BE2C (cell line): Measurements from ENCODE around the gene RANBP1. TPM values are rescaled to one million over a fixed set of nuclear protein-coding genes. Genes with fewer than 3 reads are reported as not detected.
"Not testable (repeated sequence)": the region's sequence is repeated elsewhere in the genome, so short reads cannot be mapped to it uniquely, and the experiment has no call there.

Source experiments
- DNase-seq: peaks from one replicate; pipeline ENCODE4 v3.0.0-alpha.2; 2020
- H3K27me3 ChIP-seq: fragments of 250-450 bp; sonication (Bioruptor Pico); 2 replicates; pipeline ENCODE4 v1.5.1; 2020; ENCODE audit warnings: mild to moderate bottlenecking
- H3K36me3 ChIP-seq: fragments of 250-450 bp; sonication (Bioruptor Pico); 2 replicates; pipeline ENCODE4 v1.5.1; 2020; ENCODE audit warnings: mild to moderate bottlenecking
- H3K4me1 ChIP-seq: fragments of 250-450 bp; sonication (Bioruptor Pico); 2 replicates; pipeline ENCODE4 v1.5.1; 2020
- H3K4me3 ChIP-seq: 2 replicates; pipeline ENCODE4 v1.5.1; 2011; ENCODE audit warnings: low read depth, low read length
- H3K9me3 ChIP-seq: fragments of 250-450 bp; sonication (Bioruptor Pico); 2 replicates; pipeline ENCODE4 v1.5.1; 2020
- polyA plus RNA-seq: library from polyadenylated mRNA; unstranded; fragments of >200 nt; gene quantifications from one replicate; pipeline ENCODE4 v1.2.1, GENCODE V29; 2012; ENCODE audit warnings: low read depth, missing spikeins; ENCODE audit not compliant: insufficient read length, insufficient read depth
- TF ChIP-seq, protein P1 (sequence below): IDR thresholded peaks from 2 replicates; pipeline ENCODE4 v1.5.1; 2012; ENCODE audit warnings: mild to moderate bottlenecking, low read depth, low read length

Gene RANBP1
- polyA plus RNA-seq: 518 TPM

DNA sequence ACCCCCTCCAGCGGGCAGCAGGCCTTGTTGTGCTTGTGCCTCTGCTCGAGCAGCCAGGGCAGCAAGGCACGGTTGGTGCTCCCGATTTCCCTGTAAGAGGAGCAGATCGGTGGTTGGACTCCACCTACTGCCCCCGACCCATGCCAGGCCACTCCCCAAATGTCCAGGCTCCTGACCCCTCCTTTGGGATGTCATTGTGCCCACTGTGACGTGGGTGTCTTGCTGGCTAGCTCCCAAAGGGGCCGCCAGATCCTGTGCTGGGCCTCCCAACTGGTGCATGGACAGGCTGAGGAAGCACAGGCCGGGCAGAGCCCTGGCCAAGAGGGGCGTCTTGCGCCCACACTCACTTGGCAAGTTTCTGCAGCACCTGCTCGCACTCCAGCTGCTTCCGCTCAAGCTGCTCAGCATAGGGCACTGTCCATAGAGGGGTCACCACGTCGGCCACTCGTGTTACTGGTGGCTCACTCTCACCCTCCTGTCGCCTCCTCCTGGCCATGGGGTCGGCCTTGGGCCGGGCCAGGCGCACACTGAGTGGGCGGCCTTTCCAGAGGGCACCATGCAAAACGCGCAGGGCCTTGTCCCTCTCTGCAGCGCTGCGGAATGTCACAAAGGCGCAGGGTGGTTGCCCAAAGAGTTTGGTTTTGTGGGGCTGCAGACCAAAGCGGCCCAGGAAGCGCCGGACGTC is at the start of gene RANBP1:
TSS of gene RANBP1 (plus strand) at position 414 of the 685 bp plus-strand sequence. CDS start at position 495, 81 bp downstream.
- Histone ChIP-seq H3K4me1 (peaks cover 5% of the 10 kb centered on the region), H3K9me3 (no peaks in the 10 kb centered on the region), H3K27me3 (no peaks in the 10 kb centered on the region), H3K36me3 (peaks cover 83% of the 10 kb centered on the region), H3K4me3 (peak within 1 kb of the TSS; percentile 95)
- TF ChIP-seq, protein P1, sequence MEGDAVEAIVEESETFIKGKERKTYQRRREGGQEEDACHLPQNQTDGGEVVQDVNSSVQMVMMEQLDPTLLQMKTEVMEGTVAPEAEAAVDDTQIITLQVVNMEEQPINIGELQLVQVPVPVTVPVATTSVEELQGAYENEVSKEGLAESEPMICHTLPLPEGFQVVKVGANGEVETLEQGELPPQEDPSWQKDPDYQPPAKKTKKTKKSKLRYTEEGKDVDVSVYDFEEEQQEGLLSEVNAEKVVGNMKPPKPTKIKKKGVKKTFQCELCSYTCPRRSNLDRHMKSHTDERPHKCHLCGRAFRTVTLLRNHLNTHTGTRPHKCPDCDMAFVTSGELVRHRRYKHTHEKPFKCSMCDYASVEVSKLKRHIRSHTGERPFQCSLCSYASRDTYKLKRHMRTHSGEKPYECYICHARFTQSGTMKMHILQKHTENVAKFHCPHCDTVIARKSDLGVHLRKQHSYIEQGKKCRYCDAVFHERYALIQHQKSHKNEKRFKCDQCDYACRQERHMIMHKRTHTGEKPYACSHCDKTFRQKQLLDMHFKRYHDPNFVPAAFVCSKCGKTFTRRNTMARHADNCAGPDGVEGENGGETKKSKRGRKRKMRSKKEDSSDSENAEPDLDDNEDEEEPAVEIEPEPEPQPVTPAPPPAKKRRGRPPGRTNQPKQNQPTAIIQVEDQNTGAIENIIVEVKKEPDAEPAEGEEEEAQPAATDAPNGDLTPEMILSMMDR: no peak
- DNase-seq: peak; percentile 11

DNA sequence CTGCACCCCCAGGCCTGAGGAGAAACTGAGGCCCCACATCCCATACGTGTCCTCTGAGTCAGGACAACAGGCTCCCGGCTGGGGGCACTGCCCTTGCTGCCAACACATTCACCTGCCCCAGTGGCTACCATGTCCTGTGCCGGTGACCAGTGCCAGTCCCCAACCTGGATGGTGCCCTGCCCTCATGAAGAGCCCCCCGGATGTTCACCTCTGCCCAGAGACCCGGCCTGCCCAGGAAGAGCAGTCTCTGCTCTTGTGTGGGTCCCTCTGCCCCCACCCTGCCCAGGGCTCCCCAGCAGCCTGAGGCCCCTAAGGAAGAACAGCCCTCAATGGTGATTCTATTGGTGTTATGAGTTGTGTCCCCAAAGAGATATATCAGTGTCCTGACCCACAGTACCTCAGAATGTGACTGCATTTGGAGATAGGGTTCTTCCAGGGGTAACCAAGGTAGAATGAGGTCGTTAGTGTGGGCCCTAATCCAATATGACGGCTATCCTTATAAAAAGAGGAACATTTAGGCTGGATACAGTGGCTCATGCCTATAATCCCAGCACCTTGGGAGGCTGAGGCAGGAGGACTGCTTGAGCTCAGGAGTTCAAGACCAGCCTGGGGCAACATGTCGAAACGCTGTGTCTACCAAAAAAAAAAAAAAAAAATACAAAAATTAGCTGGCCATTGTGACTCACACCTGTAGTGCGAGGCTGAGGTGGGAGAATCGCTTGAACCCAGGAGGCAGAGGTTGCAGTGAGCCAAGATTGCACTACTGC is 49.1 kb upstream of the RANBP1 start:
- no peaks in the 10 kb centered on the region for H3K4me1 ChIP-seq
- H3K27me3 ChIP-seq: no peaks in the 10 kb centered on the region
- TF ChIP-seq, protein P1: no peak
- no peaks in the 10 kb centered on the region for H3K9me3 ChIP-seq
- DNase-seq: no peak
- no peak overlapping the region for H3K4me3 ChIP-seq
- H3K36me3 ChIP-seq: no peaks in the 10 kb centered on the region

DNA sequence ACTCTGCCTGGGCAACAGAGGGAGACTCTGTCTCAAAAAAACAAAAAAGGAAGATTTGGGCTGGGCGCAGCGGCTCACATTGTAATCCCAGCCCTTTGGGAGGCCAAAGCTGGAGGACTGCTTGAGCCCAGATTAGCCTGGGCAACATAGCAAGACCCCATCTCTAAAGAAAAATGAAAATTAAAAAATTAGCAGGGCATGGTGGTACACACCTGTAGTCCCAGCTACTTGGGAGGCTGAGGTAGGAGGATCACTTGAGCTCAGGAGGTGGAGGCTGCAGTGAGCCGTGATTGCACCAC is 48.6 kb upstream of the RANBP1 start:
- H3K9me3 ChIP-seq, DNase-seq, H3K36me3 ChIP-seq, H3K4me1 ChIP-seq, H3K4me3 ChIP-seq, H3K27me3 ChIP-seq: not testable (repeated sequence)

DNA sequence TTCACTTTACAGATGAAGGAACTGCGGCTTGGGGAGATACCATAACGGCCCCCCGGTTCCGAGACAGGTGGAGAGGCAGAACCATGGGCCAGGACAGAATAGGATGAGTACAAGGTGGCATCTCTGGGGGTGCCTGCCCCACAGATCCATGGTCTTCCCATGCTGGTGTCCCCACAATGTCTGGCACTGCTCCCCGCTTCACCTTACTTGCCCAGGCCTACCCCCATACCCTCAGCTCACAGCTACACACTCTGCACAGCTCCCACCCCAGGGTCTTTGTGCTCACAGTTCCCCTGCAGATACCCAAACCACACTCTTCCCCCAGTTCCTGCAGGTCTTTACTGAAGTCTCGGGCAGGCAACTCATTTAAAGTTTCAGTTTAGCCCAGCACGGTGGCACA is 47.3 kb upstream of the RANBP1 start:
- TF ChIP-seq, protein P1: no peak
- no peaks in the 10 kb centered on the region for H3K4me1 ChIP-seq

DNA sequence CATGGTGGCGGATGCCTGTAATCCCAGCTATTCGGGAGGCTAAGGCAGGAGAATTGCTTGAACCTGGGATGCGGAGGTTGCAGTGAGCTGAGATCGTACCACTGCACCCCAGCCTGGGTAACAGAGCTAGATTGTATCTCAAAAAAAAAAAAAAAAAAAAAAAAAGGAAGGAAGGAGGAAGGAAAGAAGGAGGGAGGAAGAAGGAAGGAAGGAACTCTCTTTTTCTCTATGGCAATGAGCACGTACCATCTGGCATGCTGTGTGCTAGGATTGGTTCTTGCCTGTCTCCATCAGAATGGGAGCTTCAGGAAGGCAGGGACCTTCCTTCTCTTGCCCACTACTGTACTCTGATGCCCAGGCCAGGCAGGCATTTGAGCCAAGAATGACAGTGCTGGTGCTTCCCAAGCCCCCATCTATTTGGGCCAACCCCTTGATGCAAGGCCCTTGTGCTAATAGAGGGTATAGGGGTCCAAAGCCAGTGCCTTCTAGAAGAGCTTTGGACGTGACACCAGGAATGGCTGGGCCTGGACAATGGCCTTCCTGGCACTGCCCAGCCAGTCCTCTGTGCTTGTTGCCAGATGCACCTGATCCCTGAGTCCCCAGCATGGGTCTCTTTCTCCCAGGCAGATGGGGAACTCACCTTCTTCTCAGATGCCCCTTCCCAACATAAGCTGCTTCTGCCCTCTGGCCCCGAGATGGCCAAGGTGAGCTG is 46.4 kb upstream of the RANBP1 start:
- Histone ChIP-seq H3K36me3 (no peaks in the 10 kb centered on the region), H3K9me3 (no peaks in the 10 kb centered on the region), H3K4me1 (no peaks in the 10 kb centered on the region), H3K27me3 (no peaks in the 10 kb centered on the region), H3K4me3 (no peak overlapping the region)
- TF ChIP-seq, protein P1: no peak
- no peak for DNase-seq

More for the DNA sequence above, 47.3 kb upstream of the RANBP1 start:
- Histone ChIP-seq H3K9me3 (no peaks in the 10 kb centered on the region), H3K27me3 (no peaks in the 10 kb centered on the region), H3K36me3 (no peaks in the 10 kb centered on the region), H3K4me3 (no peak overlapping the region)
- no peak for DNase-seq

DNA sequence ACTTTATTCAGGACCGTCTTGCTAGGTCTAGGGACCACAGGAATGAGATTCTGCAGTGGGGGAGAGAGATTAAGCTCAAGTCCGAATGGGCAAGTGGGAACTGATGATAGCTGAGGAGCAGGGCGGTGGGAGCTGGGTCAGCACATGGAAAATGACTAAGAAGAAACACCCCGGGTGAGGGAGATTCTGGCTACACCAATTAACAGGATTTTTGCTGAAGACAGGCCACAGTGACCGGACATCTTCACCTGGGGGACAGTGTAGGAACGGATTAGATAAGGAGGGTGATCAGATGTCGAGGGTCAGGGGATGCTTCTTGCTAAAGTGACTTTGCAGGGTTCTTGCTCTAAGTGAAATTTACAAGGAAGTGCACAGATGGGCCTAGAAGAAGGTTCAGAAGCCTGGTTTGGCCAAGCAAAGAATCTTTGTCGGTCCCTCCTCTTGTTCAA is 44.4 kb upstream of the RANBP1 start:
- Histone ChIP-seq H3K4me3 (no peak overlapping the region), H3K4me1 (no peaks in the 10 kb centered on the region), H3K36me3 (no peaks in the 10 kb centered on the region), H3K9me3 (no peaks in the 10 kb centered on the region), H3K27me3 (no peaks in the 10 kb centered on the region)
- TF ChIP-seq, protein P1: no peak
- no peak for DNase-seq
